ENCODE measurements around the gene ALG2. TPM values are rescaled to one million over a fixed set of nuclear protein-coding genes. Genes with fewer than 3 reads are reported as not detected.

The ALG2 gene
- total RNA-seq, 1 donor from 2014 or later: 46.6 TPM

DNA sequence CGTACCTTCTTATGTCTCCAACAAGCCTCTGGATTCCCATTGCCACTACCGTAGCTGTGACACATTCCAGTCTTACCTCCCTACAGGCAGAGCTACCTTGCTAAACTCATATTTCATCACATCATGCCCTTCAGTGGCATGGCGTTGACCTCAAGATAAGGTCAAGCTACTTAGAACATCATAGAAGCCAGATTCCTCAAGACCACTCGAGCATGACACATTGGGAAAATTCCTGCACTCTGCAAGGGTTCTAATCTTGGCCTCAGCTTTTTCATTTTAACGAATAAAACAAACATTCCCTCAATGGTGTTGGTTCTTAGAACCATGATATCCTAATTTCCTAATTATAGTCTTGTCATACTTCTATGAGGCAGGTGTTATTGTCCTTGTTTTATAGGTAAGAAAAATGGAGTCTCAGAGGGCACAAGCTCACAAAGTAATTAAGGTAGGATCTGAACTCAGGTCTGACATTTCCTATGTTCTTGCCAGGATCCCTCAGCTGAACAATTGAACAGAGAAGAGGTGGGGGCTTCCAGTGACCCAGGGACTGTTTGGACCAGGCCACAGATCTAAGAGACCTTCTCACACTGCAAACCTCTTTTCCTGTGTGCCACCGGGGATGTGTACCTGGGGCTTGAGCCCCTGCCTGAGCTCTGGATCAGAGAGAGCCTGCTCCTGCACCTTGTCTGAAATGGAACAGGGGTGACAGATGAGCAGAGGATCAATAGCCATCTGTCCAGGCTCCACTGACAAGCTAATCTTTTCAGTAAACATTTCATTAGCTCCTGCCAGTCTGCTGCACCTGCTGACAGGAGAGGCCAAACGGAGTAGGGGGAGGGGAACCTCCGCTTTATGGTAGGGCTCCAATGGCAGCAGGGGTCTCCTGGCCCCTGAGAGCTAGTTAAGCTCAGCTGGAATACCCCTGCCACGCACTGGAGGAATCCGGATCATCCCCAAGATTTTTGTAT, 49.3 kb downstream of the ALG2 start:
- DNase-seq (ENCODE audit: low read depth in 2 of 2): no peak

DNA sequence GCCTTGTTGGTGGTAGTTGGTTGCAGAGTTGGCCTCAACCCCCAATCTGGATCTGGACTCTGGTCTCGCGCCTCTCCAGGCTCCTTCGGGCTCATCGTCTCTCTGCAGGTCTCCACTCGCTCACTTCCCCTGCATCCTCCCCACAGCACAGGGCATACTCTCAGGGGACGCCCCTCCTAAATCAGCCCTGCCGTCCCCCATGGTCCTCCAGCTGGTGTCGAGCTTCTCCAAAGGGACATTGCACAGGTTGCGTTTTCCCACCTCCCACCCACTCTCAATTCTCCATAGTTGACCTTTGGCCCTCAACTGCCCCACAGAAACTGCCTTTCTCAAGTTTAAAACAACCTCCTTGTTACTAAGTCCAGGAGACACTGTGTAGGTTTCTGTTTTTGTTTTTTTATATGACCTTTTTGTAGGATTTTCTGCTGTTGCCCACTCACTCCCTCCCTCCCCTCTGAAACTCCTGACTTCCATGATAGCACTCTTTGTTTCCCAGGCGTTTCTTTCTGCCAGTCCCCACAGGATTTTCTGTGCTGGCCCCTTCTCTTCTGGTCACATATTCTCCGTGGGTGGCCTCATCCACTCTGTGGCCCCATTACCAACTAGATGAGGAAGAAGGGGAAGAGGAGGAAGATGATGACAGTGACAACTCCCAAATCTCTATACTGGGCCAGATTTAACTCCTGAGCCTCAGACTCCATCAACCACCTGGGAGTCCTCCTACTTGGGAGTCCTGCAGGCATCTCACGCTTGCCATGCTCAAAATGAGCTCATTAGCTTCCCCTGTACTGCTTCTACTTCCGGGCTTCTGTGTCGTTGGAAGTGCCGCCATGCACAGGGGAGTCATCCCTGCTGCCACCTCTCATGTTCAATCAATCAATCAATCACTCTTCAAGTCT, 50.3 kb downstream of the ALG2 start:
- no peak for DNase-seq (ENCODE audit: low read depth in 2 of 2)

DNA sequence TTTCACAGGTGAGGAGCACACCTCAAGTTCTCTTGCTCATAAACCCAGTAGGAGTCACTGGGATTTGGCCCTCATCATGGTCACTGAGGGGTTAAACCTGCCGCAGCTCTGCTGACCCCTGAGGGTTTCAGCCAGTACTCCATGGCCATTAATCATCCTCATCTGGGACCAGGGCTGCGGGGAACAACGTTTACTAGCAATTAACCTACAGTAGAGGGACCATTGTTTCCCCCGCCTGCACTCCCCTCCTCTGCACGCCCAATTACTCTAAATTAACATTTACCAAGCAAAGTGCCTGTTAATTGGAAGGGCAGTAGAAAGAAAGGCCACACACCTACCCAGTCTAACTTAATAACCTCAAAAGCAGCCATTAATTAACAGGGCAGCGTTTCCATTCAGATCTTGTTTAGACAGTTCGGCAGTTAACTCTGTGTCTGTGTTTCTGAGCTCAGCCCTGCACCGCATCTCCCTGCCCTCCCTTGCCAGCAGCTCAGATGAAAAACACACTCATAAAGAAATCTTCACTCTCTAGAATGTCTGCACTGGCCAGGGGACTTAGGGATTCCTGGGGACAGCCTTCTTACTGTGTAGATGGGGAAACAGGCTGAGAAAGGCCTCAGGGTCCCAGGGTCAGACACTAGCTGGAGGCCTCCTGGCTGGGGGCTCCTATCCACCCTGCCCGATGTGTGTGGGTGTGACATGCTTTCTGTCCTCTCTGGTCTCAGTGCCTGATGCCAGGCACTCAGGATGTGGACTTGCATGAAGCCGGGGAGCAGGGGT, 51.6 kb downstream of the ALG2 start:
- DNase-seq (ENCODE audit: low read depth in 2 of 2): no peak

DNA sequence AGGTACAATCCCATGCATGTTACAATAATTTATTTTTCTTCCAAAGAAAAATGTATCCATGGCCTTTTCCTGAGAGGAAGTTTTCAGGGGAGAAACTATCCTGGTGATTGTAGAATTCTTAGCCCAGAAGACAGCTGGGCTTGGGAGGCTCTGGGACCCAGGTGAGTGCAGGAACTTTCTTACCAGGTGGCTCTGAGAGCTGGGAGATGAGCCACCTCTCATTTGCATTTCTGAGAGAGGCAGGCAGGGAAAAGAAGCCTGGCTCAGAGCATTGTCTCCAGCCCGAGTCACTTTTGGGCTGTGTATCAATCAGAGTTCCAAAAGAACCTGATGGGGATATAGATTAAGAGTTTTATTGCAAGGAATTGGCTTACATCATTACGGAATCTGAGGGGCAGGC, 52.7 kb downstream of the ALG2 start:
- DNase-seq (ENCODE audit: low read depth in 2 of 2): no peak

DNA sequence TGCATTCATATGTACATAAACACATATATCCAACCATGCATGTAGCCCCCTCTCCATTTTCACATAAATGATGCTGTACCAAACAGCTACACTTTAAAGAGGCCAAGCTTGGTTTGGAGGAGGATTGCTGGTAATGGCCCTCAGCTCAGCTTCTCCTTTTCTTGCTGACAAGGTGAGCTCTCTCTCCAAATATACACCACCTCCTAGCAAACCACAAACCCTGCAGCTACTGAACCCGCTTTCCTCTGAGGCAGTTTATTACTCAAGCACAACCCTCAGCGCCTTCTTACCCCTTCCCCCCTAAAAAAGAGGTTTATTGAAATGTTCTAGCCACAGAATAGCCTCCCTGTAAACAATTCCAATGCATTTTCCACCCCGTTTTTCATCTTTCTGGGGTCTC, 54.0 kb downstream of the ALG2 start:
- no peak for DNase-seq (ENCODE audit: low read depth in 2 of 2)

DNA sequence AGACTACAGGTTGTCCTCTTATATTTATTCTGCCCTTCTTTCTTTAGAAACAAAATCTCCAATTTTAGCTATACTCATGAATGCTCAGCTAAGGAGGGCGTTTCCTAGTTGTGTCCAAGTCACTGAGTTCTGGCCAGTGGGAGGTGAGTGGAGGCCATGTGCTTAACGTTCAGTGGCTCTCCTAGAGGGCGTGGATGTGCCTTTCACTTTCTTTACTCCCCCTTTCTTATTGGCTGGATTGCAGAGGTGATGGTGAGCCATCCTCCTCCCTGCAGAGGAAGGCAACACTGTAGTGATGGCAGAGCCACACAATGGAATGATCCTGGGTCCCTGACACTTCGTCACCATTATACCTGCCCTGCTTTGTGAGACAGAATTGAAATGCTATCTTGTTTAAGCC, 54.6 kb downstream of the ALG2 start:
- no peak for DNase-seq (ENCODE audit: low read depth in 2 of 2)

Other genes starting within 250 kb of the ALG2 start
- gene TGFBR1, start 116.8 kb downstream of the ALG2 start, total RNA-seq: 10.2 and 13.5 TPM in 2 replicates
- 88.1 and 90.4 TPM in 2 replicates for gene SEC61B, start 340 bp upstream of the ALG2 start, total RNA-seq

Data from lung microvascular endothelial cell (primary cell).